Ishikawa (cell line): ENCODE results near the gene CDS2.

Source experiments
- CEBPB ChIP-seq: IDR thresholded peaks from 2 replicates; pipeline ENCODE4 v1.6.1; 2012
- CREB1 ChIP-seq: IDR thresholded peaks from 2 replicates; pipeline ENCODE4 v1.6.1; 2012; ENCODE audit warnings: low read depth
- EGR1 ChIP-seq: IDR thresholded peaks from 2 replicates; pipeline ENCODE4 v1.6.1; 2012
- EP300 ChIP-seq: IDR thresholded peaks from 2 replicates; pipeline ENCODE4 v1.6.1; 2012; ENCODE audit warnings: borderline replicate concordance
- FOXM1 ChIP-seq: IDR thresholded peaks from 2 replicates; pipeline ENCODE4 v1.6.1; 2012; ENCODE audit warnings: low read depth, borderline replicate concordance
- MAX ChIP-seq: IDR thresholded peaks from 2 replicates; pipeline ENCODE4 v1.6.1; 2012
- NFIC ChIP-seq: IDR thresholded peaks from 2 replicates; pipeline ENCODE4 v1.6.1; 2012
- RAD21 ChIP-seq: IDR thresholded peaks from 2 replicates; pipeline ENCODE4 v1.6.1; 2012; ENCODE audit warnings: low read depth
- REST ChIP-seq: IDR thresholded peaks from 2 replicates; pipeline ENCODE4 v1.6.1; 2012; ENCODE audit warnings: low read depth, mild to moderate bottlenecking
- TAF1 ChIP-seq: IDR thresholded peaks from 2 replicates; pipeline ENCODE4 v1.6.1; 2012; ENCODE audit warnings: low read depth, mild to moderate bottlenecking
- TCF12 ChIP-seq: IDR thresholded peaks from 2 replicates; pipeline ENCODE4 v1.6.1; 2012; ENCODE audit warnings: low read depth
- TEAD4 ChIP-seq: IDR thresholded peaks from 2 replicates; pipeline ENCODE4 v1.6.1; 2012
- USF1 ChIP-seq: IDR thresholded peaks from 2 replicates; pipeline ENCODE4 v1.6.1; 2012
- YY1 ChIP-seq: IDR thresholded peaks from 2 replicates; pipeline ENCODE4 v1.6.1; 2012; ENCODE audit warnings: low read depth
- ZBTB7A ChIP-seq: IDR thresholded peaks from 2 replicates; pipeline ENCODE4 v1.6.1; 2012; ENCODE audit warnings: low read depth

Gene CDS2

GRCh38 chr20:5109276-5109675, 17.5 kb upstream of the CDS2 start:
- TF ChIP-seq TEAD4 (no peak), USF1 (no peak), ZBTB7A (no peak), RAD21 (no peak), EP300 (no peak), MAX (no peak), NFIC (no peak), EGR1 (no peak)

- TF ChIP-seq MAX, result no peak
- TF ChIP-seq EP300, result no peak
- no peak for TF ChIP-seq CEBPB
- no peak for TF ChIP-seq YY1
- TF ChIP-seq TAF1, result no peak
- no peak for TF ChIP-seq CREB1
- TF ChIP-seq TEAD4, result no peak
- no peak for TF ChIP-seq USF1
- no peak for TF ChIP-seq REST
- TF ChIP-seq ZBTB7A, result no peak
Observed at GRCh38 chr20:5113615-5113986, 13.2 kb upstream of the CDS2 start.

- TF ChIP-seq CEBPB, result no peak
- TF ChIP-seq TCF12, result no peak
- TF ChIP-seq TAF1, result no peak
- no peak for TF ChIP-seq RAD21
- TF ChIP-seq NFIC, result no peak
- no peak for TF ChIP-seq YY1
- no peak for TF ChIP-seq CREB1
- no peak for TF ChIP-seq FOXM1
- no peak for TF ChIP-seq MAX
- TF ChIP-seq TEAD4, result no peak
- TF ChIP-seq ZBTB7A, result no peak
- no peak for TF ChIP-seq REST
- TF ChIP-seq USF1, result no peak
- no peak for TF ChIP-seq EP300
- TF ChIP-seq EGR1, result no peak
Observed at GRCh38 chr20:5114403-5114802, 12.4 kb upstream of the CDS2 start.

- TF ChIP-seq EP300, result no peak
- TF ChIP-seq NFIC, result no peak
- no peak for TF ChIP-seq CREB1
- TF ChIP-seq REST, result no peak
- no peak for TF ChIP-seq TEAD4
- TF ChIP-seq FOXM1, result no peak
- no peak for TF ChIP-seq MAX
- TF ChIP-seq EGR1, result no peak
- TF ChIP-seq TAF1, result no peak
- no peak for TF ChIP-seq TCF12
- TF ChIP-seq RAD21, result no peak
- no peak for TF ChIP-seq ZBTB7A
- no peak for TF ChIP-seq USF1
Observed at GRCh38 chr20:5116875-5117274, 9.9 kb upstream of the CDS2 start.
